NCI-H69 (cell line): ENCODE results near the gene CCDC57.
A peak's percentile ranks its signal among the peaks of the same experiment; 100 is the strongest.

Source experiments
- DNase-seq: peaks from one replicate; lab custom pipeline; 2025; lab: John Stamatoyannopoulos, UW

The CCDC57 gene

DNA sequence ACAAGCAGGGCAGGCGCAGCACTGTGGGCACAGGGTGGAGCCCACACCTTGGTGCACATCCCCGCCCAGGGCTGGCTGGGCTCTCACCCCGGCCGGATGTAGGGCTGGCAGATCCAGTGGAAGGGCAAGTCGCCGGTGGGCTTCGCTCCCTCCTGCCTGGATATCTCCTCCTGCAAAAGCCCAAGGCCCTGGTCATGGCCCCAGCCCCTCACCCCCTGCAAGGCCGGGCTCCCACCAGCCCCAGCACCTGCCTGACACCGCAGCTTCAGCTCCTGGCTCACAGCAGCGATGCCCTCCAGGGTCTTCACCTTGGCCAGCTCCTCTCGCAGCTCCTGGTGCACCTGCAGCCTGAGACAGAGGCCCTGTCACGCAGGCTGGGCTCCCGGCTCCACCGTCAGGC lies 152.0 kb downstream of the CCDC57 start:
- no peak for DNase-seq

DNA sequence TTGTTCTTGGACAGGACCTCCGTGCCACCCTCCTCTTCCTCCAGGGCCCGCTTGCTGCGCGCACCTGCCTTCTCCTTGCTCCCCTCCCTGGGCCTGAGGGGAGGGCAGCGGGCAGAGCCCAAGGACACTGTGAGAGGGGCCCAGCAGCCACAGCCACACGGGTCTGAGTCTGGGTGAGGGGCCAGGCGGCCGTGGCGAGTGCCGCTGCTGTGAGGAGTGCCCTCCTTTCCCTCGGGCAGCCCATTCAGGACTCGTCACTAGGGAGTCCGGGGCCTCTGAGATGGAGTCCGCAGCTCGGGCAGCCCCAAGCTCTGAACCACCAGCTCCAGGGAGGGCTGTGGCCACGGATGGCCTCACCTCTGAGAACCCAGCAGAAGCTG lies 152.7 kb downstream of the CCDC57 start:
- no peak for DNase-seq

- peak; percentile 27 for DNase-seq
These were observed 153.2 kb downstream of the CCDC57 start for GRCh38 chr17:82059272-82060000.

GRCh38 chr17:82058855-82059249 lies 153.8 kb downstream of the CCDC57 start:
- no peak for DNase-seq

- DNase-seq: no peak
These were observed 154.3 kb downstream of the CCDC57 start for GRCh38 chr17:82058230-82058854.

GRCh38 chr17:82056729-82057621 lies 155.7 kb downstream of the CCDC57 start:
- DNase-seq: no peak

DNA sequence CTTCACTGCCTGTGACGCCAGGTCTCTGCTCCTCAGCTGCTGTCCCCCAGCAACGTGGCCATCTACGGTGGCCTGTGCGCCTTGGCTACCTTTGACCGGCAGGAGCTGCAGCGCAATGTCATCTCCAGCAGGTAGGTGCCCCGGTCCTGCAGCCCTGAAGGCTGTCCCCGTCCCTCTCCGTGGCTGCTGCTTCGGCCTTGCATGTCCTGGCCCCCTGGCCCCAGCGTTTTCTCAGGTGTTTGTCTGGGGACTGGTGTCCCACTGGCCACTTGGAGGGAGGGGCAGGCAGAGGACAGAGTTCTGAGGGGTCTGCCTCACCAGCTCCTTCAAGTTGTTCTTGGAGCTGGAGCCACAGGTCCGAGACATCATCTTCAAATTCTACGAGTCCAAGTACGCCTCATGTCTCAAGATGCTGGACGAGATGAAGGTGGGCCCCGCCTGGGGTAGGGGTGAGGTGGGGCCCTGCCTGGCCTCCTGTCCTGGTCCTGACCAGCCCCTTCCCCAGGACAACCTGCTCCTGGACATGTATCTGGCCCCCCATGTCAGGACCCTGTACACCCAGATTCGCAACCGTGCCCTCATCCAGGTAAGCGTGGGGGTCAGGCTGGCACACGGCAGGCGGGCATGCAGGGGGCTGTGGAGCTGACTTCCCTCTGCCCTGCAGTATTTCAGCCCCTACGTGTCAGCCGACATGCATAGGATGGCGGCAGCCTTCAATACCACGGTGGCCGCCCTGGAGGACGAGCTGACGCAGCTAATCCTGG lies 156.5 kb downstream of the CCDC57 start:
- DNase-seq: no peak

DNA sequence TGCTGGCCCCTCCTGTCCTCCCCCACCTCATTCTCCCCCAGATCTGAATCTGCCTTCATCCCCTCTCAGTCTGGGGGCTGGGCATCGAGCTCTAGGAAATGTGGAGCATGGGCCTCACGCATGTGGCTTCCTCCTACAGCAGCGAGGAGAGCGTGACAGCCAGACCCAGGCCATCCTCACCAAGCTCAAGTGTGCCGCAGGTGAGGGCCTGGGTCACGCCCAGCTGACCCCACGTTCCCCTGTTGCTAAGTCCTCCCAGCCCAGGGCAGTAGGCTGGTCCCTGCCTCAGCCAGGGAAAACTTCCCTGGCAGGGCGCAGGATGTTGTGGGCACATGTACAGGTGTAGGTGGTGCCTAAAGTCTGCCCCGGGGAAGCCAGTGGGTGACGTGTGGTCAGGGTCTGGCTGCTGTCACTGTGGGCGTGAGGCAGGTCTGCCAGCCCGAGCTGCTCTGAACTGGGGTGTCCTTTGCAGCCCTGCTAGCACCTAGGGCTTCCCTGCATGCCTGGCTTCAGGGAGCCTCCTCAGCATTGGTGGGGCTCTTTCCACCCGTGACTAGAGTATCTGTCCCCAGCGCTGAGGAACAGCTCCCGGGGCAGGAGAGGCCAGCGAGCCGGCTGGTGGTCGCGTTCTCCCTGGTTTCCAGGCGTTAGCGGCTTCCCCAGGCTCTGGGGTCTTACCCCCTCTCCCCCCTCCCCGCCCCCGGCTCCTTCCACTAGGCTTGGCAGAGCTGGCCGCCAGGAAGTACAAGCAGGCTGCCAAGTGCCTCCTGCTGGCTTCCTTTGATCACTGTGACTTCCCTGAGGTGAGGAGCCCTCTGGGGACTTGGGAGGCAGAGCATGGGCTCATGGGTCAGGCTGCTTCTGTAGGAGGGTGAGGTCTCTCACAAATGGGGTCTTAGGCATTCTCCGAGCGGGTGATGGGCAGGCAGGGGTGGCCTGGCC lies 157.3 kb downstream of the CCDC57 start:
- DNase-seq: peak; percentile 55

DNA sequence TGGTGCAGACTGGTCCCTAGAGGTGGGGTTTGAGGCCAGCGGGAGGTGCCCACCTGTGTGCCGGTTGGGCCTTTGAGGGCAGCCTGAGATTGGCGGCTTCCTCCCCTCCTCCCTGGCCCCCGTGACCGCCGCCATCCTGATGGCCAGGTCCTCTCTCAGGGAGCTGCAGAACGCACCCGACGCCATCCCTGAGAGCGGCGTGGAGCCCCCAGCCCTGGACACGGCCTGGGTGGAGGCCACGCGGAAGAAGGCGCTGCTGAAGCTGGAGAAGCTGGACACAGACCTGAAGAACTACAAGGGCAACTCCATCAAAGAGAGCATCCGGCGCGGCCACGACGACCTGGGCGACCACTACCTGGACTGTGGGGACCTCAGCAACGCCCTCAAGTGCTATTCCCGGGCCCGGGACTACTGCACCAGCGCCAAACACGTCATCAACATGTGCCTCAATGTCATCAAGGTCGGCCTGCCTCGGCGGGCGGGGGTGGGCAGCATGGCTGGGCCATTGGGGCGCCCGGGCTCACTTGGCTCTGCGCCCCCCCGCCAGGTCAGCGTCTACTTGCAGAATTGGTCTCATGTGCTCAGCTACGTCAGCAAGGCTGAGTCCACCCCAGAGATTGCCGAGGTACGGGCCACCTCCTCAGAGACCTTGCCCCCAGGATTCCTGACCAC lies 158.2 kb downstream of the CCDC57 start:
- DNase-seq: no peak

- no peak for DNase-seq
These were observed 158.9 kb downstream of the CCDC57 start for GRCh38 chr17:82053556-82054263.

DNA sequence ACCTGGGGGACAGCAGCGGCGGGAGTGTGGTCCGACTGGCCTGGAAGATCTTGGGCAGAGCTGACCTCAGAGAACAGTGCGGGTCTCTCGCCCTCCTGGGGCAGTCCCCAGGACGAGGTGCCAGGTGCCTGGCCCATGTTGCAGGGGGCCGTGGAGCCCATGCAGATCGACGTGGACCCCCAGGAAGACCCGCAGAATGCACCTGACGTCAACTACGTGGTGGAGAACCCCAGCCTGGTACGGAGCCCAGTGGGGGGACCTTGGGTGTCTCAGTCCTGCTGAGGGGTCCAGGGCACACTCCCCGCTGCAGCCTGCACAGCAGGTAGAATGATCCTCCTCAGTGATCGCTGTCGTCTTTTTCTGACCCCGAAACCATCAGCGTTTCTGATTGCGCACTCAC lies 159.5 kb downstream of the CCDC57 start:
- no peak for DNase-seq

- no peak for DNase-seq
These were observed 160.0 kb downstream of the CCDC57 start for GRCh38 chr17:82052638-82053059.

GRCh38 chr17:82051776-82052637 lies 160.6 kb downstream of the CCDC57 start, which contains the start of the genes GPS1 and RFNG:
GPS1 (plus strand) TSS chr17:82051898; CDS start chr17:82051932, 34 bp downstream.
RFNG (minus strand) TSS chr17:82051811; CDS start chr17:82051766, 45 bp downstream.
- DNase-seq: peak; percentile 86
